Measurements from ENCODE around the gene DTL.

GRCh38 chr1:212113706-212114105 is 78.2 kb downstream of the DTL start:
- TF ChIP-seq CTCF (IDR thresholded peaks at IDR 0.05; ENCODE audit: insufficient read depth, low read depth, low read length) (no peak), EZH2 (IDR thresholded peaks at IDR 0.05; ENCODE audit: insufficient read depth, low read length) (no peak)

Measured in astrocyte (in vitro differentiated cells and primary cell).